Trophoblast cell (in vitro differentiated cells and primary cell): ENCODE results near the gene CHURC1.

Source experiments
- DNase-seq, 2 donors: peaks; one replicate each; pipeline ENCODE4 v3.0.0-alpha.2; 2016
- H2AFZ ChIP-seq: 2 replicates; pipeline ENCODE4 v1.6.1; 2013; ENCODE audit warnings: low read length, moderate library complexity, mild to moderate bottlenecking; ENCODE audit not compliant: insufficient read depth, poor library complexity
- H2AK5ac ChIP-seq: 2 replicates; pipeline ENCODE4 v1.6.1; 2013; ENCODE audit warnings: mild to moderate bottlenecking, low read length
- H2BK120ac ChIP-seq: 2 replicates; pipeline ENCODE4 v1.6.1; 2013; ENCODE audit warnings: low read length, mild to moderate bottlenecking, moderate library complexity; ENCODE audit not compliant: insufficient read depth, poor library complexity
- H2BK12ac ChIP-seq: 2 replicates; pipeline ENCODE4 v1.6.1; 2013; ENCODE audit warnings: mild to moderate bottlenecking, low read length, moderate library complexity
- H2BK5ac ChIP-seq: 2 replicates; pipeline ENCODE4 v1.6.1; 2013; ENCODE audit warnings: low read length, low read depth, moderate library complexity, mild to moderate bottlenecking; ENCODE audit not compliant: poor library complexity
- H3K14ac ChIP-seq: 2 replicates; pipeline ENCODE4 v1.6.1; 2013; ENCODE audit warnings: mild to moderate bottlenecking, low read length
- H3K18ac ChIP-seq: 2 replicates; pipeline ENCODE4 v1.6.1; 2013; ENCODE audit warnings: mild to moderate bottlenecking, low read length
- H3K23ac ChIP-seq: 2 replicates; pipeline ENCODE4 v1.6.1; 2013; ENCODE audit warnings: low read length
- H3K27ac ChIP-seq: 2 replicates; pipeline ENCODE4 v1.5.1; 2013; ENCODE audit warnings: low read depth, mild to moderate bottlenecking, inconsistent platforms, low read length, moderate library complexity
- H3K27me3 ChIP-seq: 2 replicates; pipeline ENCODE4 v1.6.1; 2013; ENCODE audit warnings: inconsistent platforms, mild to moderate bottlenecking, low read length, moderate library complexity; ENCODE audit not compliant: insufficient read depth
- H3K36me3 ChIP-seq, 2 experiments: 1 replicate in 1 of 2; 2 replicates in 1 of 2; pipeline ENCODE4 v1.6.1; 2013; ENCODE audit warnings: low read length in 2 of 2, mild to moderate bottlenecking in 2 of 2, moderate library complexity in 1 of 2; ENCODE audit not compliant: insufficient read depth in 2 of 2, control insufficient read depth in 1 of 2
- H3K4ac ChIP-seq: 2 replicates; pipeline ENCODE4 v1.6.1; 2013; ENCODE audit warnings: low read depth, mild to moderate bottlenecking, low read length, moderate library complexity
- H3K4me1 ChIP-seq, 2 experiments: 1 replicate in 1 of 2; 2 replicates in 1 of 2; pipeline ENCODE4 v1.6.1; 2013; ENCODE audit warnings: low read length in 2 of 2, mild to moderate bottlenecking in 2 of 2, moderate library complexity in 1 of 2; ENCODE audit not compliant: insufficient read depth in 2 of 2, control insufficient read depth in 1 of 2
- H3K4me2 ChIP-seq: 2 replicates; pipeline ENCODE4 v1.6.1; 2013; ENCODE audit warnings: inconsistent platforms, mild to moderate bottlenecking, low read length, moderate library complexity
- H3K4me3 ChIP-seq: 2 replicates; pipeline ENCODE4 v1.5.1; 2013; ENCODE audit warnings: mild to moderate bottlenecking, low read depth, low read length, inconsistent platforms
- H3K79me1 ChIP-seq: one replicate; pipeline ENCODE4 v1.6.1; 2013; ENCODE audit warnings: low read length
- H3K79me2 ChIP-seq: 2 replicates; pipeline ENCODE4 v1.6.1; 2013; ENCODE audit warnings: low read length, mild to moderate bottlenecking; ENCODE audit not compliant: control insufficient read depth, insufficient read depth, poor library complexity
- H3K9ac ChIP-seq: 2 replicates; pipeline ENCODE4 v1.6.1; 2013; ENCODE audit warnings: mild to moderate bottlenecking, low read length
- H3K9me3 ChIP-seq: 2 replicates; pipeline ENCODE4 v1.6.1; 2013; ENCODE audit warnings: low read depth, mild to moderate bottlenecking, control low read depth, inconsistent platforms, low read length; ENCODE audit not compliant: insufficient read depth
- H4K12ac ChIP-seq: 2 replicates; pipeline ENCODE4 v1.6.1; 2013; ENCODE audit warnings: low read depth, mild to moderate bottlenecking, low read length, moderate library complexity
- H4K8ac ChIP-seq: 2 replicates; pipeline ENCODE4 v1.6.1; 2013; ENCODE audit warnings: low read depth, mild to moderate bottlenecking, low read length, moderate library complexity
- H4K91ac ChIP-seq: one replicate; pipeline ENCODE4 v1.6.1; 2013; ENCODE audit warnings: low read depth, mild to moderate bottlenecking, low read length, moderate library complexity
- WGBS: extraction: QIAGEN DNeasy Blood & Tissue Kit; methylation state at CpG from one replicate; pipeline ENCODE4 v1.1.7; 2013; ENCODE audit warnings: missing lambda C conversion rate; ENCODE audit not compliant: insufficient read length, insufficient coverage; ENCODE audit errors: extremely low coverage; 5-methylcytosine and 5-hydroxymethylcytosine counted together

The CHURC1 gene

DNA sequence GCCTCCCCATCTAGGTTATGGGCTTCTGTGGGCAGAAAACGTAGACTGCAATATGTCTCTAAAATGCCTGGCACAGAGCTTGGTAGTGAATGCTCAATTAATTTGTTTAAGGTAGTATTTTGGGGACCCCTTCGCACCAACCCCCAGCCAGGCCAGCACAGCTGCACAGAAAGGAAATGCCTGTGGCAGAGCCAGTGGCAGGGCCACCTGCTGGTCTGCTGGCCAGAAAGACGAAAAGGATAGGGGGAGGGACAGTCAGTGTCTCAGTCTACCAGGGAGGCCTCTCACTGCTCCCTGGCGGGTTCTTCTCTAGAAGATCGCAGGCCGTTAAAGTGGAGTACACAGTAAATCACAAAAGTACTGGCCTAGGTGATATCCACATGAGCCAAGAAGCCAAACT, 54.4 kb downstream of the CHURC1 start:
- peaks cover 16% of the 10 kb centered on the region for H3K79me1 ChIP-seq
- H3K4me3 ChIP-seq = no peak overlapping the region
- H3K9me3 ChIP-seq = no peaks in the 10 kb centered on the region
- peak in 1 of 2 donors; percentile 30 for DNase-seq
- no peak overlapping the region for H4K8ac ChIP-seq
- H3K23ac ChIP-seq = no peak overlapping the region
- no peaks in the 10 kb centered on the region for H3K36me3 ChIP-seq
- H3K4me2 ChIP-seq = no peak overlapping the region
- H2AK5ac ChIP-seq = no peak overlapping the region
- H3K4me1 ChIP-seq = peaks cover 29 to 30% of the 10 kb centered on the region in 2 experiments
- no peak overlapping the region for H2BK12ac ChIP-seq
- no peak overlapping the region for H3K27ac ChIP-seq
- peaks cover 3% of the 10 kb centered on the region for H3K79me2 ChIP-seq
- H2BK120ac ChIP-seq = no peak overlapping the region
- H3K14ac ChIP-seq = no peak overlapping the region
- H3K4ac ChIP-seq = no peak overlapping the region
- H4K12ac ChIP-seq = no peak overlapping the region
- H2AFZ ChIP-seq = no peak overlapping the region
- no peak overlapping the region for H3K9ac ChIP-seq
- no peak overlapping the region for H3K18ac ChIP-seq
- H4K91ac ChIP-seq = no peak overlapping the region
- no peaks in the 10 kb centered on the region for H3K27me3 ChIP-seq
- H2BK5ac ChIP-seq = no peak overlapping the region
- WGBS = no CpG with 5 or more reads among the region's 6 CpGs

DNA sequence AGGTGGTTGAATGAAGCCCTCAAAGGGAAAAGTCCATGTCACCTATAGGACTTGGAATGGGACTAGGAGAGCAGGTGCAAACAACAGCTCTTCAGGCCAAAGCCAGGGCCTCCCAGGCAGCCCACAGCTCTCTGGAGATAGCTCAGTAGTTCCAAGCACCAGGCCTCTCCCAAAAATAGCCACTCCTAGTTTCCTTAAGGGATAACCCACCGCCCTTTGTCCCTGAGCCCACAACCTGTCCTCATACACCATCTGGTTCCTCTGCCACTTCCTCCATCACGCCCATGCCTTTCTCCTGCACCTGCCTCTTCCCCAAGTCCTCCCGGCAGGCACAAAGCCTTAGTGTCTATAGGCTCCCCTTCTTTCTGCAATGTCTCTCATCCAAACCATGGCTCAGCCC, 55.8 kb downstream of the CHURC1 start:
- H3K27ac ChIP-seq = no peak overlapping the region

DNA sequence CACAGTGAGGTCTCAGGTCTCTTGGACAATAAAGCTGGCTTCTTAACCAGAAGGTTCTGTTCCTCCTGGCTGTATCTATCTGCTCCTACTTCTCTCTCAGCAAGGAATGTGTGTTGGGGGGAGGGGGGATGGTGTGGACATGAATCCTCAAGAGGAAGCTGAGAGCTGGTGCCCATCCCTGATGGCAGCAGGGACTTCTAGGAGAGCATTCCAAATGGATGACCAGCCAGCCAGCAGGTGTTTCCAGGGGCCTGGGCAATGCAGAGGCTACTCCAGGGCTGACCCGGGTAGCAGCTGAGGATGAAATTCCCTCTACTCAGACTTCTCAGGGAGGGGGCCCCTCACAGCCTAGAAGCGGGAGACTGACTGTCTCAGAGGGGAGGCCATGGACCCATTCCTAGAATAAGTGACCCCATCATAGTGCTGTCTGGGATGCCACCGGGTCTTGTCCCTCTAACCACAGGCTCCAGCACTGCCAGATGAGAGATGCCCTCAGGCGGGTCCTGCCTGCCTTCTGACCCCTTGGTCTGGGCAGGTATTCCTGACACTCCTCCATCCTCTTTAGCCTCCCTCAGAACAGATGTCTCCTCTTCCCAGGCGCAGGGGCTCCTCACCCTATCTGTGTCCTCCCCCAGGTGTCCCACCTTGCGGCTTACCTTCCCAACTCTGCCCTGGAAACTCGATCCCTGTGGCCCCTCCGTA, 56.7 kb downstream of the CHURC1 start:
- H3K9me3 ChIP-seq = no peaks in the 10 kb centered on the region

More for the DNA sequence above, 55.8 kb downstream of the CHURC1 start:
- Histone ChIP-seq H3K4me3 (no peak overlapping the region), H3K4ac (no peak overlapping the region), H4K91ac (no peak overlapping the region), H3K79me1 (peaks cover 16% of the 10 kb centered on the region), H3K18ac (no peak overlapping the region), H2BK120ac (no peak overlapping the region), H3K27me3 (no peaks in the 10 kb centered on the region), H4K8ac (no peak overlapping the region), H3K4me2 (no peak overlapping the region), H2AFZ (no peak overlapping the region), H3K36me3 (no peaks in the 10 kb centered on the region), H2AK5ac (no peak overlapping the region), H4K12ac (no peak overlapping the region), H3K9me3 (no peaks in the 10 kb centered on the region), H2BK12ac (no peak overlapping the region), H3K79me2 (peaks cover 3% of the 10 kb centered on the region), H2BK5ac (no peak overlapping the region), H3K14ac (no peak overlapping the region), H3K23ac (no peak overlapping the region), H3K4me1 (peaks cover 29 to 30% of the 10 kb centered on the region in 2 experiments), H3K9ac (no peak overlapping the region)
- DNase-seq = no peak
- WGBS = no CpG with 5 or more reads among the region's 3 CpGs

DNA sequence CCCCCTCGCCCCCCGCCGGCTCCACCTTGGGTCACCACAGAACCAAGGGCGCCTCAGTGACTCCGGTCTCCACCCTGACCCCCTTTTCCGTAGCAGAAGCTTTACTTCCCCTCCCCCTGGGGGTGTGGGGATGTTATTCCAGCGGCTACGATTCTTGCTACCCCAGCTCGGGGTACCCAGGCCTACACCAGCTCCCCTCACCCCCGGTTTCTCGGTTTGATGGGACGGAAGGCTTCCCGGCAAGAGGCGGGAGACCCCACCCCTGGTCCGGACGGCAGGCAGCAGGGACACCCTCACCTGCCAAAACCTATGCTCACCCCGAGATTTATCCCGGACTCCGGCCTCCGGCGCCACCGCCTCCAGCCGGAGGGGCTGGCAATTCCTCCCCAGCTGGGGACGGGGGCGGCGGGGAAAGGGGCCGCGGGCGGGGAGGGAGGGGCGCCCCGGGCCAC, 57.3 kb downstream of the CHURC1 start:
- Histone ChIP-seq H3K18ac (peak overlapping the region; percentile 18), H3K4me3 (peak overlapping the region; percentile 87), H3K4ac (peak overlapping the region; percentile 51), H3K36me3 (no peaks in the 10 kb centered on the region), H2AK5ac (peak overlapping the region; percentile 15), H2AFZ (peak overlapping the region; percentile 64), H3K9ac (no peak overlapping the region), H2BK12ac (peak overlapping the region; percentile 11), H3K23ac (no peak overlapping the region), H3K14ac (peak overlapping the region; percentile 72), H3K79me2 (peaks cover 3% of the 10 kb centered on the region), H4K12ac (peak overlapping the region; percentile 39), H4K8ac (peak overlapping the region; percentile 63), H3K27ac (no peak overlapping the region), H4K91ac (peak overlapping the region; percentile 50), H2BK120ac (peak overlapping the region; percentile 21), H2BK5ac (no peak overlapping the region), H3K79me1 (peaks cover 12% of the 10 kb centered on the region), H3K4me1 (peaks cover 22 to 25% of the 10 kb centered on the region in 2 experiments), H3K4me2 (peak overlapping the region; percentile 85), H3K9me3 (no peaks in the 10 kb centered on the region), H3K27me3 (no peaks in the 10 kb centered on the region)
- DNase-seq = no peak
- no CpG with 5 or more reads among the region's 31 CpGs for WGBS

More for the DNA sequence above, 56.7 kb downstream of the CHURC1 start:
- Histone ChIP-seq H4K91ac (peak overlapping the region; percentile 50), H3K4me1 (peaks cover 25 to 28% of the 10 kb centered on the region in 2 experiments), H3K4me2 (peak overlapping the region; percentile 85), H3K18ac (peak overlapping the region; percentile 18), H2AK5ac (no peak overlapping the region), H3K79me2 (peaks cover 3% of the 10 kb centered on the region), H3K79me1 (peaks cover 13% of the 10 kb centered on the region), H3K4me3 (peak overlapping the region; percentile 87), H3K4ac (no peak overlapping the region), H2AFZ (peak overlapping the region; percentile 64), H3K36me3 (no peaks in the 10 kb centered on the region), H4K8ac (no peak overlapping the region), H2BK120ac (no peak overlapping the region), H3K9ac (no peak overlapping the region), H2BK5ac (no peak overlapping the region), H3K23ac (no peak overlapping the region), H3K27ac (no peak overlapping the region), H2BK12ac (no peak overlapping the region), H4K12ac (no peak overlapping the region), H3K14ac (peak overlapping the region; percentile 61), H3K27me3 (no peaks in the 10 kb centered on the region)
- no CpG with 5 or more reads among the region's 8 CpGs for WGBS
- DNase-seq = peak; percentile 71 to 75
